H1 (cell line): ENCODE data around the gene NFIA. TPM values are rescaled to one million over a fixed set of nuclear protein-coding genes. Genes with fewer than 3 reads are reported as not detected.

Experiments
- CTCF ChIA-PET: fragments of 300-600 bp; sonication (Branson Sonifier 250); formaldehyde crosslinking; loops from one replicate; lab custom pipeline; 2021; ENCODE audit not compliant: partially characterized antibody; lab: Charles Lee
- POLR2A ChIA-PET: fragments of 300-600 bp; sonication (Branson Sonifier 250); formaldehyde crosslinking; loops from one replicate; lab custom pipeline; 2021; ENCODE audit warnings: inconsistent platforms; ENCODE audit not compliant: partially characterized antibody; lab: Charles Lee
- DNase-seq, 2 experiments: peaks; one replicate each; pipeline versions ENCODE4 v3.0.0 to v3.0.0-alpha.2; 2010 to 2022; ENCODE audit warnings: low spot score in 2 of 2, low read depth in 1 of 2, mixed read lengths in 1 of 2
- FAIRE-seq: peaks from 2 replicates; lab custom pipeline; 2011; peaks lifted over from hg19 to GRCh38; lab: Jason Lieb, UNC
- H2AFZ ChIP-seq: 2 replicates; pipeline ENCODE4 v1.8.1; 2012; ENCODE audit warnings: low read length, inconsistent platforms
- H2AK5ac ChIP-seq: 2 replicates; pipeline ENCODE4 v1.6.1; 2013; ENCODE audit warnings: low read depth, low read length
- H2BK120ac ChIP-seq: replicated peaks from 2 replicates; pipeline ENCODE3; 2013; ENCODE audit warnings: low read depth, low read length, inconsistent platforms
- H2BK12ac ChIP-seq: 2 replicates; pipeline ENCODE4 v1.6.1; 2013; ENCODE audit warnings: low read depth, low read length
- H2BK15ac ChIP-seq: 2 replicates; pipeline ENCODE4 v1.6.1; 2013; ENCODE audit warnings: low read length
- H2BK20ac ChIP-seq: 2 replicates; pipeline ENCODE4 v1.6.1; 2013; ENCODE audit warnings: low read length
- H2BK5ac ChIP-seq: 2 replicates; pipeline ENCODE4 v1.6.1; 2013; ENCODE audit warnings: low read depth, low read length
- H3K14ac ChIP-seq: 2 replicates; pipeline ENCODE4 v1.6.1; 2013; ENCODE audit warnings: inconsistent platforms; ENCODE audit not compliant: insufficient read length
- H3K18ac ChIP-seq: 2 replicates; pipeline ENCODE4 v1.6.1; 2013; ENCODE audit warnings: low read length; ENCODE audit errors: extremely low read depth
- H3K23ac ChIP-seq: 2 replicates; pipeline ENCODE4 v1.6.1; 2013; ENCODE audit warnings: inconsistent platforms; ENCODE audit not compliant: insufficient read length
- H3K23me2 ChIP-seq: 2 replicates; pipeline ENCODE4 v1.6.1; 2013; ENCODE audit warnings: low read depth, low read length
- H3K27ac ChIP-seq: 2 replicates; pipeline ENCODE4 v1.6.1; 2011; ENCODE audit warnings: low read depth, low read length, inconsistent platforms
- H3K27me3 ChIP-seq, 4 experiments: replicated peaks in 1 of 4; 1 replicate in 1 of 4; 2 replicates in 3 of 4; pipeline versions ENCODE4 v1.6.1 to v1.8.1; 2011 to 2013; ENCODE audit warnings: low read length in 3 of 4, mild to moderate bottlenecking in 3 of 4, inconsistent platforms in 2 of 4, mixed read lengths in 2 of 4, moderate library complexity in 1 of 4; ENCODE audit not compliant: control insufficient read depth in 3 of 4, insufficient read depth in 3 of 4; ENCODE audit errors: extremely low read depth in 1 of 4
- H3K36me3 ChIP-seq, 4 experiments: 2 replicates each; pipeline versions ENCODE4 v1.6.1 to v1.8.1; 2011 to 2013; ENCODE audit warnings: mild to moderate bottlenecking in 4 of 4, low read length in 3 of 4, moderate library complexity in 2 of 4, control low read depth in 1 of 4, inconsistent platforms in 1 of 4; ENCODE audit not compliant: insufficient read depth in 4 of 4, control insufficient read depth in 2 of 4
- H3K4ac ChIP-seq: replicated peaks from 2 replicates; pipeline ENCODE3; 2013; ENCODE audit warnings: low read length, low read depth, mixed read lengths, inconsistent platforms; ENCODE audit not compliant: insufficient read length
- H3K4me1 ChIP-seq, 4 experiments: replicated peaks in 1 of 4; 1 replicate in 1 of 4; 2 replicates in 3 of 4; pipeline versions ENCODE4 v1.6.1 to v1.8.1; 2011 to 2013; ENCODE audit warnings: low read length in 3 of 4, inconsistent platforms in 2 of 4, mixed read lengths in 1 of 4; ENCODE audit not compliant: insufficient read depth in 4 of 4, control insufficient read depth in 3 of 4
- H3K4me2 ChIP-seq, 2 experiments: 2 replicates each; pipeline versions ENCODE4 v1.6.1 to v1.8.1; 2011 to 2013; ENCODE audit warnings: low read depth in 2 of 2, low read length in 2 of 2, control low read depth in 1 of 2, inconsistent platforms in 1 of 2, mild to moderate bottlenecking in 1 of 2; ENCODE audit not compliant: insufficient read depth in 1 of 2
- H3K4me3 ChIP-seq, 4 experiments: fragments of 200-600, 300-600 bp in 1 of 4; sonication (generic), shearing (Covaris generic), sonication (Bioruptor Twin) in 1 of 4; 2 replicates each; pipeline versions ENCODE4 v1.5.1 to v1.8.1; 2011 to 2016; ENCODE audit warnings: low read length in 4 of 4, low read depth in 3 of 4, control low read depth in 2 of 4, inconsistent platforms in 2 of 4, mild to moderate bottlenecking in 2 of 4, mixed read lengths in 1 of 4, moderate library complexity in 1 of 4; ENCODE audit not compliant: insufficient read depth in 2 of 4; ENCODE audit errors: extremely low read depth in 1 of 4
- H3K56ac ChIP-seq: replicated peaks from 2 replicates; pipeline ENCODE3; 2013; ENCODE audit warnings: low read depth, mild to moderate bottlenecking, mixed read lengths, low read length, inconsistent platforms; ENCODE audit not compliant: insufficient read length
- H3K79me1 ChIP-seq: 2 replicates; pipeline ENCODE4 v1.6.1; 2013; ENCODE audit warnings: low read depth, low read length, control low read depth
- H3K79me2 ChIP-seq, 2 experiments: 2 replicates each; pipeline versions ENCODE4 v1.6.1 to v1.8.1; 2012 to 2013; ENCODE audit warnings: low read length in 2 of 2, mild to moderate bottlenecking in 2 of 2, inconsistent platforms in 1 of 2; ENCODE audit not compliant: insufficient read depth in 2 of 2, control insufficient read depth in 1 of 2
- H3K9ac ChIP-seq, 4 experiments: replicated peaks in 1 of 4; 1 replicate in 1 of 4; 2 replicates in 3 of 4; pipeline versions ENCODE4 v1.6.1 to v1.8.1; 2011 to 2013; ENCODE audit warnings: low read depth in 3 of 4, low read length in 3 of 4, control low read depth in 2 of 4, mild to moderate bottlenecking in 2 of 4, moderate library complexity in 2 of 4, inconsistent platforms in 1 of 4; ENCODE audit errors: extremely low read depth in 1 of 4
- H3K9me3 ChIP-seq, 2 experiments: 2 replicates each; pipeline versions ENCODE4 v1.6.1 to v1.8.1; 2012 to 2013; ENCODE audit warnings: mild to moderate bottlenecking in 2 of 2, moderate library complexity in 2 of 2, control low read depth in 1 of 2, inconsistent platforms in 1 of 2, low read depth in 1 of 2, low read length in 1 of 2, mixed read lengths in 1 of 2; ENCODE audit not compliant: insufficient read depth in 2 of 2
- H4K20me1 ChIP-seq, 2 experiments: replicated peaks in 1 of 2; 2 replicates each; pipeline versions ENCODE3 to v1.8.1; 2011 to 2013; ENCODE audit warnings: inconsistent platforms in 2 of 2, low read length in 2 of 2, mild to moderate bottlenecking in 1 of 2; ENCODE audit not compliant: insufficient read depth in 2 of 2, control insufficient read depth in 1 of 2
- H4K5ac ChIP-seq: 2 replicates; pipeline ENCODE4 v1.6.1; 2013; ENCODE audit warnings: low read length, low read depth, mixed read lengths, inconsistent platforms; ENCODE audit not compliant: insufficient read length
- H4K8ac ChIP-seq: 2 replicates; pipeline ENCODE4 v1.8.0; 2013; ENCODE audit warnings: mild to moderate bottlenecking, moderate library complexity, low read length, inconsistent platforms; ENCODE audit not compliant: insufficient read depth; ENCODE audit errors: extremely low read depth
- H4K91ac ChIP-seq: replicated peaks from 2 replicates; pipeline ENCODE3; 2013; ENCODE audit warnings: low read length, mixed read lengths, inconsistent platforms; ENCODE audit not compliant: insufficient read length
- E2F6 ChIP-seq: IDR thresholded peaks from 2 replicates; pipeline ENCODE4 v1.6.1; 2012; ENCODE audit warnings: inconsistent platforms
- NANOG ChIP-seq: IDR thresholded peaks from 2 replicates; pipeline ENCODE4 v1.6.1; 2011; ENCODE audit warnings: low read length, low read depth, mild to moderate bottlenecking, inconsistent platforms; ENCODE audit not compliant: insufficient read depth, poor library complexity, severe bottlenecking
- NRF1 ChIP-seq: IDR thresholded peaks from 2 replicates; pipeline ENCODE4 v1.6.1; 2011; ENCODE audit warnings: mild to moderate bottlenecking, low read depth, low read length, improper control_type of control experiment
- SP4 ChIP-seq: IDR thresholded peaks from 2 replicates; pipeline ENCODE4 v1.6.1; 2012; ENCODE audit warnings: low read length, inconsistent platforms
- WGBS, 2 experiments: shearing (Covaris generic) in 1 of 2; methylation state at CpG; one replicate each; pipeline versions ENCODE4 v1.1.6 to v1.1.7; 2013 to 2015; ENCODE audit warnings: low lambda C conversion rate in 2 of 2, mixed read lengths in 2 of 2, inconsistent platforms in 1 of 2, low coverage in 1 of 2, missing lambda C conversion rate in 1 of 2; ENCODE audit not compliant: insufficient replicate concordance in 2 of 2, insufficient coverage in 1 of 2, insufficient read length in 1 of 2; ENCODE audit errors: extremely low coverage in 1 of 2, missing lambda C conversion rate in 1 of 2; 5-methylcytosine and 5-hydroxymethylcytosine counted together
- polyA plus RNA-seq, 7 experiments: library from polyadenylated mRNA; depleted of rRNA in 3 of 7; stranded (reverse) in 5 of 7; unstranded in 2 of 7; fragments of >200 nt in 5 of 7; fragments of 200-250 nt in 2 of 7; gene quantifications; 1 replicate in 5 of 7; 2 replicates in 1 of 7; 4 replicates in 1 of 7; pipeline versions ENCODE4 v1.2.1 to v1.2.3, GENCODE V29; 2011 to 2013; ENCODE audit warnings: missing spikeins in 2 of 7, mixed read lengths in 2 of 7
- total RNA-seq: library from RNA; stranded (reverse); fragmentation: NEBNext Ultra II Directional; extraction: Animal tissue kit (Norgen Biotek cat#: 25700); gene quantifications from 2 replicates; pipeline ENCODE4 v1.2.1, GENCODE V29; 2021

Gene NFIA
- total and polyA plus RNA-seq, 2 of the 8 experiments (the other 6 are each of a cell fraction or from before 2014, with no cell fraction given) = 1.8 to 2.3 TPM

GRCh38 chr1:61368366-61368765 is 286.0 kb downstream of the NFIA start:
- no peaks in the 10 kb centered on the region for H3K27me3 ChIP-seq
- no peak overlapping the region for H3K56ac ChIP-seq
- no peak overlapping the region for H4K8ac ChIP-seq
- WGBS, 2 experiments = 94% methylated on average over 2 of the region's 2 CpGs; no CpG with 5 or more reads in 1 of the 2 experiments
- no peak overlapping the region for H2BK15ac ChIP-seq
- no peak overlapping the region for H4K91ac ChIP-seq
- ChIA-PET POLR2A (no interaction called here), CTCF (interaction anchor here (1.3 to 1.5 kb wide), 2 partner anchors 18 to 68 kb away, joined by 3 read pairs; no protein-coding TSS in a partner anchor)
- H2BK12ac ChIP-seq = no peak overlapping the region
- no peaks in the 10 kb centered on the region for H3K79me2 ChIP-seq
- FAIRE-seq (no peak), DNase-seq (no peak)
- no peak overlapping the region for H3K18ac ChIP-seq
- H2AFZ ChIP-seq = no peak overlapping the region
- no peak overlapping the region for H2BK20ac ChIP-seq
- H4K20me1 ChIP-seq = no peaks in the 10 kb centered on the region
- H3K4me1 ChIP-seq = no peaks in the 10 kb centered on the region
- no peak overlapping the region for H3K4ac ChIP-seq
- no peak overlapping the region for H3K23ac ChIP-seq
- TF ChIP-seq E2F6 (no peak), NRF1 (no peak), SP4 (no peak), NANOG (no peak)
- H3K4me2 ChIP-seq = no peak overlapping the region
- H3K79me1 ChIP-seq = no peaks in the 10 kb centered on the region
- H3K14ac ChIP-seq = no peak overlapping the region
- no peaks in the 10 kb centered on the region for H3K36me3 ChIP-seq
- H3K9ac ChIP-seq = no peak overlapping the region
- no peak overlapping the region for H2AK5ac ChIP-seq
- H4K5ac ChIP-seq = no peak overlapping the region
- no peaks in the 10 kb centered on the region for H3K23me2 ChIP-seq
- H3K27ac ChIP-seq = no peak overlapping the region
- H2BK5ac ChIP-seq = no peak overlapping the region
- no peak overlapping the region for H2BK120ac ChIP-seq
- no peak overlapping the region for H3K4me3 ChIP-seq
- H3K9me3 ChIP-seq = no peaks in the 10 kb centered on the region
